T-helper 2 cell treated with Interferon-gamma antibody and Interleukin-4, amounts not matched to agents 100 ng/mL and 5 ng/mL, for 36 hours (primary cell): ENCODE results near the gene ING5. TPM values are rescaled to one million over a fixed set of nuclear protein-coding genes. Genes with fewer than 3 reads are reported as not detected.
"Not testable (repeated sequence)": the region's sequence is repeated elsewhere in the genome, so short reads cannot be mapped to it uniquely, and the experiment has no call there.

Experiments used
- intact Hi-C: fragments of 100-400 bp; cut with micrococcal nuclease; formaldehyde crosslinking; loops from one replicate; pipeline ENCODE4 v1.15.1; 2023
- total RNA-seq: library from RNA; stranded (reverse); gene quantifications from 2 replicates; pipeline ENCODE4 v1.2.3, GENCODE V29; 2022

ING5 gene
- total RNA-seq, 1 donor from 2014 or later, result 41.2 TPM

- intact Hi-C loops, result loop anchor here (10.0 kb wide), 1 partner anchor 101 kb away; the partner anchor contains the start of genes ATG4B and THAP4
These were observed 34.3 kb downstream of the ING5 start for GRCh38 chr2:241736111-241736510.

GRCh38 chr2:241738040-241738686 is 36.3 kb downstream of the ING5 start:
- intact Hi-C loops, result loop anchor here (10.0 kb wide), 1 partner anchor 103 kb away; the partner anchor contains the start of genes ATG4B and THAP4

GRCh38 chr2:241739177-241739576 is 37.3 kb downstream of the ING5 start:
- intact Hi-C loops, result loop anchor here (10.0 kb wide), 1 partner anchor 104 kb away; the partner anchor contains the start of genes ATG4B and THAP4

- intact Hi-C loops, result loop anchor here (2.0 to 10.0 kb wide), 2 partner anchors 19 to 105 kb away; partner anchors contain the start of genes ATG4B and THAP4
These were observed 37.8 kb downstream of the ING5 start for GRCh38 chr2:241739651-241740050.

- intact Hi-C loops, result loop anchor here (2.0 kb wide), 1 partner anchor 18 kb away; no protein-coding TSS in a partner anchor
These were observed 39.2 kb downstream of the ING5 start for GRCh38 chr2:241741016-241741415.

- intact Hi-C loops, result no loop called here
These were observed 40.6 kb downstream of the ING5 start for GRCh38 chr2:241742320-241742939.

- intact Hi-C loops, result not testable (repeated sequence)
These were observed 41.2 kb downstream of the ING5 start for GRCh38 chr2:241743008-241743407.

- intact Hi-C loops, result no loop called here
These were observed 41.8 kb downstream of the ING5 start for GRCh38 chr2:241743620-241744019.

- intact Hi-C loops, result no loop called here
These were observed 42.4 kb downstream of the ING5 start for GRCh38 chr2:241744028-241744754.

GRCh38 chr2:241745276-241745675 is 43.4 kb downstream of the ING5 start:
- intact Hi-C loops, result no loop called here

- intact Hi-C loops, result no loop called here
These were observed 44.2 kb downstream of the ING5 start for GRCh38 chr2:241746084-241746483.

GRCh38 chr2:241748468-241749256 is 46.8 kb downstream of the ING5 start:
- intact Hi-C loops, result no loop called here

GRCh38 chr2:241750076-241750840 is 48.4 kb downstream of the ING5 start:
- intact Hi-C loops, result no loop called here

GRCh38 chr2:241751152-241751551 is 49.3 kb downstream of the ING5 start:
- intact Hi-C loops, result no loop called here

- intact Hi-C loops, result no loop called here
These were observed 49.9 kb downstream of the ING5 start for GRCh38 chr2:241751776-241752175.

GRCh38 chr2:241752253-241752652 is 50.4 kb downstream of the ING5 start:
- intact Hi-C loops, result no loop called here

GRCh38 chr2:241752689-241753276 is 50.9 kb downstream of the ING5 start:
- intact Hi-C loops, result no loop called here

GRCh38 chr2:241753493-241753892 is 51.7 kb downstream of the ING5 start:
- intact Hi-C loops, result no loop called here

- intact Hi-C loops, result no loop called here
These were observed 52.2 kb downstream of the ING5 start for GRCh38 chr2:241754042-241754441.

GRCh38 chr2:241755166-241755565 is 53.3 kb downstream of the ING5 start:
- intact Hi-C loops, result no loop called here
